HG02588 (cell line): ENCODE results near the gene CBY1.
A peak's percentile ranks its signal among the peaks of the same experiment; 100 is the strongest.

ENCODE experiments used
- ATAC-seq: cut with Tn5 transposase; IDR thresholded peaks from one replicate; pipeline ENCODE4 v1.9.1; 2021; ENCODE audit warnings: mild to moderate bottlenecking, moderate library complexity; ENCODE audit not compliant: unreplicated experiment

CBY1 gene

DNA sequence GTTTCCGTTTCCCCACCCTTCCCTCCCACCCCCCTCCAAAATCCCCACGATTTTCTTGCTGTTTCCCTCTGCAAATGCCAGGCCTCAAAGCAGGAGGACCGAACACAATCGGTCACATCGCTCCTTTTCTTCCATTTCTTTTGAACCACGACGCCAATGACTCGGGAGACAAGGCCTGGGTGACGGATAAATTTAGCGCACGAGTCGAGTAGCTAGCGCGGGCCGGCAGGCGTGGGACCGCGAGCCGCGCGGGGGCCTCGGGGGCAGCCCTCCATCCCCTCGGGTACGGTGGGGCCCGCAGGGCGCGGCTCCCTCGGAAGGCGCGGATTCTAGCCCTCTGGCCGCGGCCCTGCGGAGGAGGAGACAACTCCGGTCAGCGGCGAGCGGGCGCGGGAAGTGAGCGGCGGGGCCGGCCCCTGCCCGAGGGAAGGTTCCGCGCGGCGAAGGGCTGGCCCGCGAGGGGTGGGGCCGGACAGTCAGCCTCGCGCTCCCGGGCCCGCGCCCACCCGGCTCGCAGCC, 43.9 kb downstream of the CBY1 start:
- ATAC-seq: no peak

DNA sequence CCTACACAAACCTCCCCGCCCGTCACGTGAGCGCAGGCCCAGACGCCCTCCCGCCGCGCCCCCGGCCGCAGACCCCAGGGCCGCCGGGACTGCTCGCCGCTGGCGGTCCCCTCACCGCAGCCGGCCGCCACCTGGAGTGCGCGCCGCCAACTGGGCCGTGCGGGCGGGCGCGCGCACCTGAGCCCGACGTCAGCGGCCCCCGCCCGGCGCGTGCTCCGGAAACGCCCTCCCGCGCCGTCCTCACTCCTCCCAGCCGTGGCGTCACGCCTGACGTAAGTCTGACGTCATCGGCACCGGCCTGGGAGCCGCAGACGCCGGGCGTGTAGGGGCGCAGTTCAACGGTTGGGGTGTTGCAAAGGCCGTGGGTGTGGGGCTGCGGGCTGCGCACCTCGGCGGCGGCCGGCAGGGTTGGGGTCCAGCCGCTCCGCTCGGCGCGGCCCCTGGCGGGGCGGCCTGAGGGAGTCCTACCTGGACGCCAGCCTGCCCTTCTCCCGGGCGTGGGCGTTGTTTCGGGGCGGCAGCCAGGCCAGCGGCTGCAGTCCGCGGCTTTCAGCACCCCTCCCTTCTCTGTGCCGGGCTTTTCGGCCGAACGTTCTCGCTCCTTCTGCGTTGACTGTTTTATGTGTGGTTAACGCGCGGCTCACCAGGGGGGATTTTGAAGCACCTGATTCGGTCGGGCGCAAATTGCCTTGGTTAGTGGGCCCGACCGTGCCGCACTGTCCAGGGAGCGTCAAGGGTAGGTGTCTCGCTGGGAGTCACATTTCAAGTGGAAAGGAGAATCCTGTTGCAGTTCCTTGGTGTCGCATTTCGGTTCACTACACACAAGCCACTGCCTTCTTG, 44.6 kb downstream of the CBY1 start, which contains the start of gene JOSD1:
Gene JOSD1, minus strand, starts transcription at position 155 of the 840 bp plus-strand sequence. CDS start 956 bp downstream, outside the sequence.
- ATAC-seq: peak; percentile 39

DNA sequence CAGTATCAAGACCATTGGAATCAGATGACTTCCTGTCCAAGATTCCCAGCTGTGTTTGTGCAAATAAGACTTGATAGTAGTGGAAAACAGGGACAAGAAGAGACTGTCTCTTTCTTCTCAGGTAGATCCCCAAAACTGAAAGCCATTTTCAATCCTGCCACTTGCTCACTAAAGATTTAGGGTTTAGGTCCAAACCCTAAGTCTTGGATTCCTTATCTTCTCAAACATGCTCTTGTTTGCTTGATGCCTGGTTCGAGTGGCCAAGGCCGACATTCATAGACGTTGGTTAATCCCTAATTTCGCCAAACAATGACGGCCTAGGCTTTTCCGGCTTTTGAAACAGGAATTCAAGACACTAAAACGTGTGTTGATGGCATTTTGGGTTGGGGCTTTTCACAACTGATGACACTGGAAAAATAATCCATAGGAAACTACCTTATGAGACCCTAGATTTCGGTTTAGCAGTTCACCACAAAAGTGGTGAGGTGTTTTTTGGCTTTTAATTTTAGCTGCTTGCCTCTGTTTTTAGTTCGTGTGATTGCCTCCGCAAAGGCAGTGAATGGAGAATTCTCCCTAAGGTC, 48.3 kb downstream of the CBY1 start:
- no peak for ATAC-seq

DNA sequence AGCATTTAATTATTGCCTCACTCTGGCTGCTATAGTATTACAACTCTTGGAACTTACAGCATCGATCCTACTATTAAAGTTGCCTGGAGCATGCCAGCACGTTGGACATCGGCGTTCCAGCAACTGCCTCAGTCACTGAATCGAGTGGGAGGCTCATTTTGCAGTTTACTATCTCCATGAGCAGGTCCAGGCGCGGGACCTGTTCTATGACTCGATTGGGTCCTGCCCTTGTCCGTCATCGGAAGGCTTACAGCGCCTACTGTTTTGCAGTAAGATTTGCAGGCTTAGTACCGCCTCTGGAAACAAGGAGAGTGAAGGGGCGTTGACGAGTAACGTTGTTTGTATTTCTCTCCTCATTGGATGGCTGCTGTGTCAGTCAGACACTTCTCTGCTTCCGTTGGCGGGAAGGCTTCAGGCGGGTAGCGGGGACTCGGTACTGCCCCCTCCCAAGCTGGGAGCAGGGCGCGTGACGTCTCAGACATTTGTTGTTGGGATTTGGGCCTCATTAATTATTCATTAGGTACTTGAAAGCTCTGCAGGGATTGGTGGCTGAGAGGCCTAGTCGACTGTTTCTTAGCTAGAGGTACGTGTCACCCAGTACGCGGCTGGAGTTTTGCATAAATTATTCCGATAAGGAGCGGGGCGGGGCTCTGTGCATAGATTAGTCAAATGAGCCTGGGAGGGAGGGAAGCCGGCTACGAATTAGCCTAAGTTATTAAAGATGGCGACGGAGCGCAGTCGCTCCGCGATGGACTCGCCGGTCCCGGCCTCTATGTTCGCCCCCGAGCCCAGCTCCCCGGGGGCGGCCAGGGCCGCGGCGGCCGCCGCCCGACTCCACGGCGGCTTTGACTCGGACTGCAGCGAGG, 49.0 kb downstream of the CBY1 start, which contains the start of gene GTPBP1:
Gene GTPBP1, plus strand, starts transcription at position 710 of the 866 bp plus-strand sequence. Its CDS starts 12 bp downstream, at position 722.
- peak; percentile 56 for ATAC-seq

DNA sequence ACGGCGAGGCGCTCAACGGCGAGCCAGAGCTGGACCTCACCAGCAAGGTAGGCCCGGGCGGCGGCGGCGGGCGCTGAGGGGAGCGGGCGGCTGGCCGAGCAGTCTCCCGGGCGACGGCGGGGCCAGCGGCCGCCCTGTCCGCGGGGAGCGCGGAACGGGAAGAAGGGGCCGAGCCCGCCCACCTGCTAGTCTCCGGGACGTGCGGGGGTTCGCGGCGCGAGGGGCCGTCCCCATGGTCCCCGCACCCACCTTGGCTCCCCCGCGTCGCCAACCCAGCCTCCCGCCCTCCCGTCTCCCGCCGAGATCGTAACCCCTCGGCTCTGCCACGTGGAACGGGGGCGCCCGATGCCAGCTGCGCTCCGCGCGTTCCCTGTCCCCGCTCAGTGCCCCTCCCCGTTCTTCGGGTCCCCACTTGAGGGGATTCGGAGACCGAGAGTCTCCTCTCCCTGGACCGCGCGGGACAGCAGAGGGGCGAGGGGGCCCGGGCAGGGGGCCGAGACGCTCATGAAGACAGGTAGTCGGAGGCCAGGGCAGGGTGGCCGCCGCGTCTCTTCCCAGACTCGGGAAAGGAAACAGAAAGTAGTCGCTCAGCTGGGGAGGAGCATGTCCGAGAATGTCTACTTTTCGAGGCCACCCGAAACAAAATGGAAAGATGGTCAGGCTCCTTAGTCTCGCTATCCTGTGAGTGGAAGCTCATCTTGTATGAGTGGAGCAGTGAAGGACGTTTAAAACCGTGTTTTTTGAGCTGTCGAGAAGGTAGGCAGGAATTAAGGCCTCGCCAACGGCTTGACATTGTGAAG, 49.9 kb downstream of the CBY1 start:
- ATAC-seq: peak; percentile 2

DNA sequence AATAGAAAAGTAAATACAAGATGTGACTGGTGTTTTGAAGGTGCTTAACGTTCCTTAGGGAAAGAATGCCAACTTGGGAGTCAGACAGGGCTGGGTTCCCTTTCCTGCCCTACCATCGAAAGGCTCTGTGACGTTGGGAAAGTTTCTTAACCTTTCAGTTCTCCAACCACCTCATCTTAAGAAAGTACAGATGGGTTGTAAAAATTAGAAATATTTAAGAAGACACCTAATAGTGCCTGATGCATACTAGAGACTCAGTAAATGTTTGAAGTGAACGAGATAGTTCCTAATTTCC, 50.4 kb downstream of the CBY1 start:
- ATAC-seq: no peak

DNA sequence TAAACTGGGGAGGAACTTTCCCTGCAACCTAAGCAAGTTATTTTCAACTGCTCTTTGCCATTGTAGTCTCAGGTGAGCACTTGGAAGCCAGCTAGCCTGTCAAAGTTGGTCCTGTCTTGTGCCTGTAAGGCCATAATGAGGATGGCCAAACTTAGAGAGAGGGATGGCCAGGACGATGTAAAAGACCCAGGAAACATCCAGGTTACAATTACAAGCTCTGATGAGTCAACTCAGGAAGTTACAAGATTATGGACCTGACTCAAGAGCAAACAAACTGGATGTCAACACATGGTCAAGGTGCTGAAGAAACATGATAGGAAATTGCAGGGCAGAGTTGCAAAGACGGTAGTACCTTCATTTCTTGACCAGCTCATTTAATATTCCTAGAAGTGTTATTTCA, 50.9 kb downstream of the CBY1 start:
- no peak for ATAC-seq

DNA sequence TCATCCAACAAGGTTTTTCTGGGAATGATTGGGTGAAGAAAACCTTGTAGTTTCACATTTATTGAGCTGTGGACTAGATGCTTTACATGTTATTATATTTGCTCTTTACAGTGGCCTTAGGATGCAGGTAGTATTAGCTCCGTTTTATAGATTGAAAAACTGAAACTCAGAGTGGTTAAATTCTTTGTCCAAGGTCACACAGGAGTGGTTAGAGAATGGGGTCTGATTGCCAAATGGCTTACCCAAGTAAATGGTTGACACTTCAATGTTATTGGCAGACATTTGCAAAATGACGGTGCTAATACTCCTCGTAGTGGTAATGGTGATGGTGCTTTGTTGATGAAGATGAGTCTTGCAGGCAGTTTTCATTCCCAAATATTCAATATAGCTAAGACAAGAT, 51.5 kb downstream of the CBY1 start:
- ATAC-seq: no peak

DNA sequence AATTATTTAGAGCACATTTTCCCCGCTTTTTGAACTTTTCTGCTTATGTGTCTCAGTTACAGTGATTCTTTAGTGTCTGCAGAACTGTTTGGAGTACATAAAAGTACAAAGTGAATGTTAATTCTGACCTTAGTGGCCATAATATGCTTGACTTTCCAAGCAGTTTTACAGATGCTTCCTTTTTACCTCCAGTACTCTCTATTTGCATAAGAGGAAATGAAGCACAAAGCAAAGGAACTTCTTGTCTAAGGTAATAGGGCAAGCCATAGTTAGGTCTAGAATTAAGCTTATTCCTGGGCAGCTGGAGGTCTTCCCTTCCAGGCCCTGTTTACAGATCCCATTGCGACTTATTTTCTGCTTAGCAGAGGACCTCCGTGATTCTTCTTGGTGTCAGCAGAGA, 52.9 kb downstream of the CBY1 start:
- no peak for ATAC-seq

DNA sequence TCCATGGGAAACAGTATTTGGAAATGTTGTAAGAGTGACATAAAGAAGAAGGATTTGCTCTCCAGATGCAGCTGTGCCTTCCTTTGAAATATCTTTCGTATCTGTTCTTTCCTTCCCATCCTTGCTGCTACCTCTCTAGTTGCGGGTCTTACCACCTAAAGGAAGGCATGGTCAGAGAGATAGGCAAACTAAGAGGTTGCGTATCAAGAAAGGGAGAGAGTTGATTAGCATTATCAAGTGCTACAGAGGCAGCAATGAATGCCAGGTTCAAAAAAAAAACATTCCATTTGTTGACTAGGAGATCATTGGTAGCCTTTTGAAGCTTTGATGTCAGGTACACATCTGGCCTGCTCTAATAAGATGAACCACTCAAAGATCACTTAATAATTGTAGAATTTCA, 53.9 kb downstream of the CBY1 start:
- ATAC-seq: no peak

DNA sequence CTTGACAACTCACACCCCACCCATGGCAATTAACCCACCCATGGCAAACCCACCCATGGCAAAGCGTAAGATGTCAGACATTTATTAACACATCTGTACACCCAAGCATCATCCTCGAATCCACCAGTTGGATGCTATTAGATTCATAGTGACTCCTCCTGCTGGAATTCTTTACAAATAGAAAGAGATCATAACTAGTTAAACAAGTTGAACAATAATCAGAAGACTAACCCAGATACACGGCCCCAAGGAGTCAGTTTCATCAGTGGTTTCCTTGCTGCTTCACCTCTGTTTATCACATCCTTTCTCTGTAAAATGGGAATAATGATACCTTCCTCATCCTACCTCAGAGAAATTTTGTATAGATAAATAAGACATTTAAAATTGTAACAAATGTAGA, 54.4 kb downstream of the CBY1 start:
- no peak for ATAC-seq

DNA sequence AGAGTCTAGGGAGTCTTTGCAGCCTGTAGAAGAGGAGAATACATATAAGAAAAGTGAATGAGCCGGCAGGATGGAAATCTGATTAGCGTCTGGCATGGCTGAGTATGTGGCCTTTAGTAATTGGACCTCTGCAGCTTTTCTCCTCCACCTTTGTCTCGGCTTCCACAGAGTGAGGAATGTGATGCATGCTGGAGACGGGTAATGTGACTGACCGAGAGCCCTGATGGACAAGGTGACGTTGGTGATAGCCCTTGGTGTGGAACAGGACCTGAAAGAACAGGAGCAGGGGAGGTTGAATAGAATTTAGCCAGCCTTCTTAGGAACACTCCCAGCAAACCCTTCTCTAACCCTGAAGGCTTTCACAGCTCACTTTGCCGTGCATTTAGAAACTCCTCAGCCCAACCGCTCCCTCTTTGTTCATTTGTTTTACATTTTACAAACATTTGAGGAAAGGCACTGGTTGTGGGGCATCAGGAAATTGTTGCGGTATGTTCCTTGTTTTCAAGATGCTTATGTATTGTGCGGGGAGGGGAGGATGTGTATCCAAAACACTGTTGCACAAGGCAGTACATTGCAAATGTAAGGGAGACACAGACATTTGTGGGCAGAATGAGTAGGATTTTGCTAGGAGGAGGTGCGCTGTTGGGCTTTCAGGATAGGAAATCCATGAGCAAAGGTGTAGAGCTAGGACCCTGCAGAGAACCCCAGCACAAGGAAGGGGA, 56.2 kb downstream of the CBY1 start:
- ATAC-seq: no peak

DNA sequence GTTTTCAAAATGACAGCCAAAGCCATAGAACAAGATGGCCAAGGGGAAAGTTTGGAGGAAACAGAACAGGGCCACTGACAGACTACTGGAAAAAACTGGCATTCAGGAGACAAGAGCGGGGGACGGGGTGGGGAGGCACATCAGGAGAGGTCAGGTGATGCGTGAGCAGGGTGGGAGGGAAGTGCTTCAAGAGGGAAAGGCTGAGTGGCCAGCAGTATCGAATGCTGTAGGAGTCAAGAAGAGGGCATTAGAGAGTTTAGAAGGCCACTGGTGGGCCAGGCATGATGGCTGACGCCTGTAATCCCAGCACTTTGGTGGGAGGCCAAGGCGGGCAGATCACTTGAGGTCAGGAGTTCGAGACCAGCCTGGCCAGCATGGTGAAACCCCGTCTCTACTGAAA, 57.5 kb downstream of the CBY1 start:
- no peak for ATAC-seq

DNA sequence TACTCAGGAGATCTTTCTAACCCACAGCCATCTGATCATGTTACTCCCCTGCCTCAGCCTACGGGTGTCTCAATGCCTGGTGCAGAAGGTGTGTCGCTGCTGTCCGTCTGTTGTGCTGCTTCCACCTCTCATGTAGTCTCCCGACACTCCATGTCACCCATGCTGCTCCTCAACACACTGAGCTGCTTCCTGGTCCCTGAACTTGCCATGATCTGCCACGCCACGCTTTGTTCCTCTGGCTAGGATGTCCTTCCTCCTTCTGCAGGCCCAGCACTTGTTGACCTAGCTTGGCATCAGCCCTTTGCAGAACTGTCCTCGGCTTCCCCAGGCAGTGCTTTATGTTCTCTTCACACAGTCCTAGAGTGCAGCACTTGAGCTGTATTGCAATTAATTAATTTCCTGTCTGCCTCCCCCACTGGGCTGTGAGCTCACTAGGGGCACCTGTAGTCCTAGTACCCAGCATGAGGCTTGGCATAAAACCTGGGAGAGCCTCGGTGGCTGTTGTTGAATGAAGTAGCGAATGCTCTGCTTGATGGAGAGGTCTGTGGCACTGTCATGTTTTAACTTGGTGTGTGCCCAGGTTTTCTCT, 58.8 kb downstream of the CBY1 start:
- no peak for ATAC-seq

DNA sequence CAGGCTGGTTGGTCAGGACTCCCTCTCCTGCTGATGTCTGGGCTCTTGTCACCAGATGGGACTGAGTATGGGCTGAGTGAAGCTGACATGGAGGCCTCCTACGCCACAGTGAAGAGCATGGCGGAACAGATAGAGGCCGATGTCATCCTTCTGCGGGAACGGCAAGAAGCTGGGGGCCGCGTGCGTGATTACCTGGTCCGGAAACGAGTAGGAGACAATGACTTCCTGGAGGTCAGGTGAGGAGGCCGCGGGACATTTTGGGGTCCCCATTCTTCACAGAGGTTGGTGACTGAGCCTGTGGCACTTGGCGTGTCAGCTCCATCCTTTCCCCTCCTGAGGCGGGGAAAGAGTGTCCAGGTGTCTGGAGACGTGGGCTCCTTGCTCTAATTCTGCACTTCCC, 59.4 kb downstream of the CBY1 start:
- ATAC-seq: no peak

DNA sequence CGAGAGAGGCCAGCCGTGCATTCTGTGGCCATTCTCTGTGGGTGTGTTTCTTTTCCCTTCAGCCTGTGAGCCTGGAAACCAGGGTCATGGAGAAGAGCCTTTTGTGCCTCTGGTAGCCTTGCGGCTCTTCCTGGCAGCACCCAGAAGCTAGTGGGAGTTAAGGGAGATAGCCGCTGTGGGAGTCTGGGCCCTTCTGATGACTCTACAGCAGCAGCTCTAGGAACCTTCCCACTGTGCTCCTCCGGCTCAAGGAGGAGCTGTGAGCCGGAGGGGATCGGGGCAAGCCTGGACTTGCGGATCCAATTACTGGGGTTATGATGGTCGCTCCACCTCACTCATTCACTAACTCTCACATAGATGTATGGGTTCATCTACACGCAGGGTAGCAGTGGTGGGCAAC, 59.8 kb downstream of the CBY1 start:
- no peak for ATAC-seq

DNA sequence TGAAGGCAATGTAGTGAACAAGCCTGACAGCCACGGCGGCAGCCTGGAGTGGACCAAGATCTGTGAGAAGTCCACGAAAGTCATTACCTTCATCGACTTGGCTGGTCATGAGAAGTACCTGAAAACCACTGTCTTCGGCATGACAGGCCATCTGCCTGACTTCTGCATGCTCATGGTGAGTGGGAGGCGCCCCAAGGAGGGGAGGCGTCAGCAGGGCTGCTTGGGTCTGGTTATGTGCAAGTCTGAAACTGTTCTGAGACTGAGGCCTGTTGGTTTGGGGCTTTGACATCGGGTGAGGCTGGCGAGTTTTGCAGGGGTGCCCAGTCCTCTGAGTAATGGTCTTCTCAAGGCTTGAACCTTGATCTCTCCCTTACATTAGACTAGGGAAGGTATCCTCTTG, 60.4 kb downstream of the CBY1 start:
- ATAC-seq: no peak

DNA sequence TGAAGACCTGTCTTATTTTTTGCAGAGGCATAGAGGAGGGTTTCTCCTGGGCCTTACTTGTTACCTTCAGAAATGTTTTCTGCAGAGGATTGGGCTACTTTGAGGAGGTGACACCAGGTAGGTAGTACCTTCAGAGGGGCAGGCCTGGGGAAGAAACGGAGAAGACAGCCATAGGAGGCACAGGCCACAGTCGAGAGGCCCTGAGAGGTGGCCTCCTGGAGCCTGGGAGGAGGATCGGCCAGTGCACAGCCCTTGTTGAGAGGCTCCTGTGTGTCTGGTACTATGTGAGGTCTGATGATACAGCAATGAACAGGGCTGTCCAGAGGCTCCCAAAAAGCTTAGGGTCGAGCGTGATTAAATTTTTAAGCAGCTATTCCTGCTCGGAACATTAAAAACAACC, 60.8 kb downstream of the CBY1 start:
- no peak for ATAC-seq

DNA sequence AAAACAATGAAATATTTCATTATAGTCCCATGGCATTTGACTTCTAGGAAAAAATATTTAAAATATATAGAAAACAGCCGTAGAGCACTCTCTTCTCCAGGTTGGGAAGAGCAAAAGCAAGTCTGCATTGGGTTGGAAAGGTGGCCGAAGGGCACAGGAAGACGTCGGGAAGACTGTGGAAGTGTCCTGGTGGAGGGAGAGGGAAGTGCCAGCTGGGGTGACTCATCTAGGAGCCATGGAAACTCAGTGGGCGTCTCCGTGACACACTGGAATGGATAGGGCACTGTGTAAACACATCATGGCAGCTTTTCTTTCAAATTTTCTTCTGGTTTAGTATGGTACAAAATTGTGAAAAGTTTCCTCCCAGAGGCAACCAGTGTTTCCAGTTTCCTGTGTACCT, 62.0 kb downstream of the CBY1 start:
- ATAC-seq: no peak

DNA sequence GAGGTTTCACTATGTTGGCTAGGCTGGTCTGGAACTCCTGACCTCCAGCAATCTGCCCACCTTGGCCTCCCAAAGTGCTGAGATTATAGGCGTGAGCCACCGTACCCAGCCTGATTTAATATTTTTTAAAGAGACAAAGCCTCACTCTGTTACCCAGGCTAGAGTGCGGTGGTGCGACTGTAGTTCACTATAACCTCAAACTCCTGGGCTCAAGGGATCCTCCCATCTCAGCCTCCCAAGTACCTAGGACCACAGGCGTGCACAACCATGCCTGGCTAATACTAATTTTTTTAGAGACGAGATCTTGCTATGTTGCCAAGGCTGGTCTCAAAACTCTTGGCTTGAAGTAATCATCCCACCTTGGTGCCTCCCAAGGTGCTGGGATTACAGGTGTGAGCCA, 62.8 kb downstream of the CBY1 start:
- no peak for ATAC-seq
